SK-N-DZ (cell line): ENCODE results near the gene PROSER3. TPM values are rescaled to one million over a fixed set of nuclear protein-coding genes. Genes with fewer than 3 reads are reported as not detected.

Source experiments
- DNase-seq: peaks from one replicate; pipeline ENCODE4 v3.0.0-alpha.2; 2015; ENCODE audit warnings: low spot score
- polyA plus RNA-seq, 2 experiments: library from polyadenylated mRNA; depleted of rRNA; stranded (reverse); fragments of >200 nt; gene quantifications; 2 replicates each; pipeline ENCODE4 v1.2.3, GENCODE V29; 2014

The PROSER3 gene
- 1.2 and 3.7 TPM in 2 replicates for polyA plus RNA-seq (2014; cell fraction: cytosol; rRNA removed)
- polyA plus RNA-seq (2014; cell fraction: nucleus; rRNA removed) = 4.4 and 11.4 TPM in 2 replicates

DNA sequence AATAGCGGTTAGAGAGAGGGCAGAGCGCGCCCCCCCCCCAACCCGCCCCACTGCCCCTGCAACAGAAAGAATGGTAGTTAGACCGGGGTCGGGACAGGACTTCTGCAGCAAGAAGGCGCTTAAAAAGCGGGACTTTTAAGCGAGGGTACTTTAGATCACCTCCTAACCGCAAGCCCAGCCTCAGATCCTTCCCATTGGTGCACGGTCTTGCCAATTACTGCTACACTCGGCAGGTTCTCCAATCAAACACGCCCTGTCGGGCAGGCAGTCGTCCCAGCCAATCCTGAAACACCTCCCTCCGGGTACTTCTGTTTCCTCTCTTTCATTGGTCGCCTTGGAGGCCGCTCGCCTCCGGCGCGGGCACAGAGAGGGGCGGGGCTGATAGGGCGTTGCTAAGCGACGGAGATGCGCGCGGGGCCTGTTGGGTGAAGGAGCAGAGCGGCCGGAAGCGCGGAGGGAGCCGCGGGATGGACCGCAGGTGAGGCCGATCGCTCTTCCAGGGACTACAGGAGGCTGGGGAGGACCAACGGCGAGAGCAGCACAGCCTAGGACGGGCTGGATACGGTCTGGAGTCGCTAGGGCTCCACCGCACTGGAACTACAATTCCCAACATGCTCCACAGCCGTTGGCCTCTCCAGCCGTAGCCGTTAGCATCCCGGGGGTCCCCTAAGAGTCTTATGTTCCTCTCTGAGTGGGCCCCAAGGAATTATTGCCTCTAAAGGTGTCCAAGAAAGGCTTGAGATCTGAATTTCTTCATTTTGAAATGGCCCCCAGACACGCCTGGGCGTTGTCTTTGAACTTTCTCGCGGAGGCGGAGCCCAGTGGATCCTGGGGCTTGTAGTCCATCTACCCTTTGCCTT lies at the start of gene PROSER3:
Gene PROSER3, plus strand, starts transcription at position 428 of the 860 bp plus-strand sequence. Its CDS starts 40 bp downstream, at position 468.
- DNase-seq = peak; percentile 99

DNA sequence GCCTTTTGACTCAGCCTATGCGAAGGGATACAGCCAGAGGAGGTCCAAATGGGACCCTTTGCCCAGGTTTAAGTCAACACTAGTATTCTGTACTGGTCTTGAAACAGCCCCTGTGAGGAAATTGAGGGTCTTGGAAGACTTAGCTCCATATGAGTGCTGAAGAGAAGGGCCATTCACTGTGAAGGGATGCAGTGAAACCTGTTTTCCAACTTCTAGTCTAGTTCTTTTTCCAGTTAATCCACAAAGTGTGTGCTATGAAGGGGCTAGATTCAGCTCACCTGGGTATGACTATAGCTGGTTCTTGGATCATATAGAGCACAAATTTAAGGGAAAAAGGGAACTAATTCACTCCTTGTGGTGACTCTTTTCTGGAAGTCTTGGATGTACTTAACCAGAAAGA lies 49.6 kb upstream of the PROSER3 start:
- no peak for DNase-seq

DNA sequence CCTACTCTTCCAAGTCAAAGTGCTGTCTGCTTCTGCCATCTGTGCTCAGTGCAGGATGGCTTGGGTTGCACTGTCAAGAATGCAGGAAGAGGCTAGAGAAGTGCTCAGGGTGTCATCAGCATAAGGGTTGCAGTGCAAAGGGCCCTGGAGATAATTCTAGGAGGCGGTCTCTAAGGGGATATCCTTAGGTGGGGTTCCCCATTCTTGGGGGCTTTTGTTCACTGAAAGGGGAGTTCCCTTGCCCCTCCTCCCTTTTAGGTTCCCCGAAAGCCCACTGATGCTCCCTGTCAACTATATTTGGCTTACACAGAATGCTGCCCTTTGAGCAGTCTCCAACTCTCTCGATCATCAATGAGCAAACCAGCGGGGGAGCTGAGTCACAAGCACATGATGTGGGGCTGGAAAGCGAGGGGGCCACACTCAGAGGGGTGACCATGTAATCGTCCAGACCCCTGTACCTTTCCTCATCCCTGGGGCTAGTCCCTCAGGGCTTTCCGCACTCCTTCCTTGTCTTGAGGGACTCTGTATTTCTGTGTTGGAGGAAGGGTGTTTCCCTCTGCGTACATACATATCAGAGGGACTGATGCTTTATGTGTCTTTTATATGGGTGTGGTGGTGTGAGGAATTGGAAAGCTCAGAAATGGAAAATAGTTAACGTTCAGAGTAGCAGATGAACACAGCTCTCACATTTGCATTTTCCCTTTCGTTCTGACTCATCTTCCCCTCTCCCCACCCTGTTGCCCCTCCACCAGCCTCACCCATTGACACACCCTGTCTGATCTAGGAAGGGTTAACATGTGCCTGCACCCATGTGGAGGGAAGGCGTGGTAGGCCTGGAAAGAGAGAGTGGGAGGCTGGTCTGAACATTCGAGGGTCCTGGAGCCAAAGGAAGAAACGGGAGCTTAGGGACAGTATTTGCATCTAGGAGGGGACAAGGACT lies 46.9 kb upstream of the PROSER3 start:
- no peak for DNase-seq

DNA sequence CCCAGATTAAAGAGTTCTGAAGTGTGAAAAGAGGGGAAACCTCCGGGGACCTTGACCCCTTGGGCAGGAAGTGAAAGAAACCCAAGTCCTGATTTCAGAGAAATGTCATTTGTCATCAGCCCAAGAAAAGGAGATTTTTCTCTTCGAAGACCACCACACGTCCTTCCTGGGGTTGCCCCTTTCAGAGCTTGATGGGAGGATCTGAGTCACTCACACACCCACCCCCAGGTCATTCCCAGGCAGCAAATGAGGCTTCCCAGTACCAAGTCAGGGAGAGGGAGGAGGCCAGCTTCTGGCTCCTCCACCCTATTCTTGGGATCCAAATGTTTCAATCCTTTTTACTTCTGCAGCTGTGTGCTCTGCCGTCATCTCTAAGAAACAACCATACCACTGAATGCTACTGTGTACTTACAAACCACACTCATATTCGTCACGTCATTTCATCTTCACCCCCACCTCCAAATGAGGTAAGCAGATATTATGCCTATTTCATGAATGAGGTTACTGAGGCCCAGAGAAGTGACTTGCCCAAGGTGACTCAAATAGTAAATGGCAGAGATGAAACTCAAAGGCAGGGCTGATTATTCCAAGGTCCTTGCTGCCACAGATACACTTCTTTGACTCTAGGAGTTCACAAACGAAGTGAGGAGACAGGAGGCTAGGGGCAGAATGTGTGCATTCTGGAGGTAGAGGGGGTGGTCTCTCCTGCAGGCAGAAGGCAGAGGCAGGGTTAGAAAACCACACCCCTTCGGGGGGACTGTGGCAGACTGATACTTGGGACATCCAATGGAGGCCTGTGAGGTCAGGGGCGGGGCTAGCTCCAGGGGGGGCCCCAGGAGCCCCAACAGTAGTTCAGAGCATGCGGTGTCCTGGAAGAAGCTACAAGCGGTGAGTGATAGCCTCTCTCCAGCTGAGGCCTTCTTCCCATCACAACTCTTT lies 45.1 kb upstream of the PROSER3 start:
- no peak for DNase-seq

DNA sequence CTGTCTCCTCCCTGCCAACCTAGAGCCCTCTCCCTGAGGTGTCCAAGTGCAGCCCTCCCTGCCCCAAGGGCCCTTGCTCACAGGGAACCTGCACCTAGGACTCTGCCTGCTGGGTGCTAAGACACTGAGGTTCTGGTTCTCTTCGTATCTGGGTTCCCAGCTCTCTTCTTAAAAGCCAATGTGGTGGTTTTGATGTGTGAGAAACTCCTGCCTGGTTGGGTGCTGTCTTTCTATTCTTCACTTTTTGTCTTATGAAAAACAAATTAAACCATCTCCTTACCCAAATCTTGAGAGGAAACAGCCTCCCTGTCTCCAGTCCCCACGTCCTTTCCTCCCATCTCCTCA lies 44.5 kb upstream of the PROSER3 start:
- DNase-seq = no peak

DNA sequence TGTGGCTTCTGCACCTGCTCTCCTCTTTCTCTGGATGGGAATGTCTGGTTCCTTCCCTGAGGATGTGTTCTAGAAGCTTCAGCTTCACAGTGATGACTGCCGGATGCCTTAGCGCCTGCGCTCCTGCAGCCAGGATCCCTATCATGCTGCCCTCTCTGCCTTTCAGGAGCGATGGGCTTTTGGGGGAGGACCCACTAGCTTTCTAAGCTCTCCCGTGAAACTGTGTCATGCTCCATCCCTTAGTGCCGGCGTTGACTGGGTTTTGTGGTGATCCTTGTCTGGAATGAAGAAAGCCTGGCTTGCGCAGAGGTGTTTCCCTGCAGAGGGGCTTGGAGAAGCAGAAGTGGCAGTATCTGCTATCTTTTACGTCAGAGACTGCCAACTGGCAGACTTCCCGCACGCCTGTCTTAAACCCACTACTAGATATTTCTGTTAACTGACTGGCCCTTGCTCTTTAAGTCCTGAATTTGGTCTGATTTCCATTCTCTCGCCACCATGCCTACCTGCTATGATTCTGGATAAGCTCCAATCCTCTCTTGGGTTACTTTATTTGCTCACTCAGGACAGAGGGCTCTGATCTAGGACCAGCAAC lies 44.0 kb upstream of the PROSER3 start:
- no peak for DNase-seq

DNA sequence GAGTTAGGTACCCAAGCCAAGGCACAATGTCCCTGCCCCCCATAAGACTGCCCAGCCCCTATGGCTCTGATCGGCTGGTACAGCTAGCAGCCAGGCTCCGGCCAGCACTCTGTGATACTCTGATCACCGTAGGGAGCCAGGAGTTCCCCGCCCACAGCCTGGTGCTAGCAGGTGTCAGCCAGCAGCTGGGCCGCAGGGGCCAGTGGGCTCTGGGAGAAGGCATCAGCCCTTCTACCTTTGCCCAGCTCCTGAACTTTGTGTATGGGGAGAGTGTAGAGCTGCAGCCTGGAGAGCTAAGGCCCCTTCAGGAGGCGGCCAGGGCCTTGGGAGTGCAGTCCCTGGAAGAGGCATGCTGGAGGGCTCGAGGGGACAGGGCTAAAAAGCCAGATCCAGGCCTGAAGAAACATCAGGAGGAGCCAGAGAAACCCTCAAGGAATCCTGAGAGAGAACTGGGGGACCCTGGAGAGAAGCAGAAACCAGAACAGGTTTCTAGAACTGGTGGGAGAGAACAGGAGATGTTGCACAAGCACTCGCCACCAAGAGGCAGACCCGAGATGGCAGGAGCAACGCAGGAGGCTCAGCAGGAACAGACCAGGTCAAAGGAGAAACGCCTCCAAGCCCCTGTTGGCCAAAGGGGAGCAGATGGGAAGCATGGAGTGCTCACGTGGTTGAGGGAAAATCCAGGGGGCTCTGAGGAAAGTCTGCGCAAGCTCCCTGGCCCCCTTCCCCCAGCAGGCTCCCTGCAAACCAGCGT lies 43.2 kb upstream of the PROSER3 start:
- no peak for DNase-seq

DNA sequence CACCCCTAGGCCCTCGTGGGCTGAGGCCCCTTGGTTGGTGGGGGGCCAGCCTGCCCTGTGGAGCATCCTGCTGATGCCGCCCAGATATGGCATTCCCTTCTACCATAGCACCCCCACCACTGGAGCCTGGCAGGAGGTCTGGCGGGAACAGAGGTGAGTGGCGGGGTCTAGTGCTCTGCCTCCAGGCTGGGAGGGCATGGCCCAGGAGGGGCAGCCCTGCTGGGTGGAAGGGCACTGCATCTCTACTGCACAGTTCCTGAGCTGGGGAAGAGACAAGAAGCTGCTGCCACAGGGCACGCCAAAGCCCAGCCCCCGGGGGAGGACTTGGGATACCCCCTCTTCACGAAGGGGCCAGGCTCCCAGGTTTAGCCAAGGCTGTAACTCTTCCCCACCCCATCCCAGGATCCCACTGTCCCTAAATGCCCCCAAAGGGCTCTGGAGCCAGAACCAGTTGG lies 42.6 kb upstream of the PROSER3 start:
- no peak for DNase-seq

DNA sequence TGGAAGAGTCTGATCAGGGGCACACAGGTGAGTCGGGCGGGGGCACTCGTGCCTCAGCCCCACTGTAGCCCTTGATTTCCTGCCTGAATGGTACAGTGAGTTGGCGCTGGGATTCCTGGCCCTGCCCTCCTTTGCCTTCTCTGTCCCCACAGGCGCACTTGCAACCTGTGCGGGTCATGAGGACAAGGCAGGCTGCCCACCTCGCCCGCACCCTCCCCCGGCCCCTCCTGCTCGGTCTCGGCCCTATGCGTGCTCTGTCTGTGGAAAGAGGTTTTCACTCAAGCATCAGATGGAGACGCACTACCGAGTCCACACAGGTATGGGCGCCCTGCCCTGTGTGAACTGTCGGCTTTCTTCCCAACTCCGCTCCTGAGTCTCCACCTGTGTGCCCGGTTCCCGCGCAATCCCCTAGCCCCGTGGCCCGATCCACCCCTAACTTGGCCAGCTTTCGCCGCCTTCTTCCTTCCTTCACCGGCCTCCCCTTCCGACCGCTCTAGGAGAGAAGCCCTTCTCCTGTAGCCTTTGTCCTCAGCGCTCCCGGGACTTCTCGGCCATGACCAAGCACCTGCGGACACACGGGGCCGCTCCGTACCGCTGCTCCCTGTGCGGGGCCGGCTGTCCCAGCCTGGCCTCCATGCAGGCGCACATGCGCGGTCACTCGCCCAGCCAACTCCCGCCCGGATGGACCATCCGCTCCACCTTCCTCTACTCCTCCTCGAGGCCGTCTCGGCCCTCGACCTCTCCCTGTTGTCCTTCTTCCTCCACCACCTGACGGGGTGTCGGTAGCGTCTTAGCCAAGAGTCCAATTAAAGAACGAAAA lies 41.8 kb upstream of the PROSER3 start:
- no peak for DNase-seq

DNA sequence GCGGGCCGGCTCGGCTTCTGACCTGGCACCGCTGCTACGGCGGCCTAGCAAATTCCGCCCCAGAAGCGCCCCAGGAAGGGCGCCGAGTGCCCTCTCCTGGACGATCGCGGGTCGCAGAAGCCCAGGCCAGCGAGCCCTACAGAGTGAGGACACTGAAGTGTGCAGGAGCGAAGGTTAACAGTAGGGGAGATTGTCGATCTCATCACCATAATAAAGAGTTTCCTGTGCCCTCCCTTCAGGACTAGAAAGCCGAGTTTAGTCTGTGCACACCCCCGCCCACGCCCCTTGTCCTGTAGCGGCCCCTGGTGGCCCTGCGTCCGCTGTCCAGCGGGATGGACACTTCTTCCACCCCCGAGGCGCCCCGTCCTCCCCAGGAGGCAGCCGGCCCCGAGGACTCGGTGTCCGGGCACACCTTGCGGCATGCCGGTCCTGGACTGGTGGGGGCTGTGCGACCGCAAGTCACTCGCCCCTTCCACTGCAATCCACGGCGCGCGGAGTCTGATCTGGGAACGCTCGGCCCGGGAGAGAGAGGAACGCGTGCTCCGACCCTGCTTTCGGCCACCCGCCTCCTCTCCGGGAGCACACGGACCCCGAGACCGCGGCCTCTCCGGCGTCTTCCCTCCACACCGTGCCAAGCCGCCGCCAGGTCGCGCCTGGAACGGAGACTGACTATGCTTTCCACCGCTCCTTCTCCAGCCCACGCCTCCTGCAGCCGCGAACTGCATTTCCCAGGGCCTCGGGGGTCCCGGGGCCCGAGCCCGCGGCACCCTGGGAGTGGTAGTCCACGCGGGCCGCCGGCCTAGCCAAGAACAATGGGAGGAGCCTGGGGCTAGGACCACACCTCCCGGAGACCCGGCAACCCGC lies 40.9 kb upstream of the PROSER3 start:
- DNase-seq = peak; percentile 94

DNA sequence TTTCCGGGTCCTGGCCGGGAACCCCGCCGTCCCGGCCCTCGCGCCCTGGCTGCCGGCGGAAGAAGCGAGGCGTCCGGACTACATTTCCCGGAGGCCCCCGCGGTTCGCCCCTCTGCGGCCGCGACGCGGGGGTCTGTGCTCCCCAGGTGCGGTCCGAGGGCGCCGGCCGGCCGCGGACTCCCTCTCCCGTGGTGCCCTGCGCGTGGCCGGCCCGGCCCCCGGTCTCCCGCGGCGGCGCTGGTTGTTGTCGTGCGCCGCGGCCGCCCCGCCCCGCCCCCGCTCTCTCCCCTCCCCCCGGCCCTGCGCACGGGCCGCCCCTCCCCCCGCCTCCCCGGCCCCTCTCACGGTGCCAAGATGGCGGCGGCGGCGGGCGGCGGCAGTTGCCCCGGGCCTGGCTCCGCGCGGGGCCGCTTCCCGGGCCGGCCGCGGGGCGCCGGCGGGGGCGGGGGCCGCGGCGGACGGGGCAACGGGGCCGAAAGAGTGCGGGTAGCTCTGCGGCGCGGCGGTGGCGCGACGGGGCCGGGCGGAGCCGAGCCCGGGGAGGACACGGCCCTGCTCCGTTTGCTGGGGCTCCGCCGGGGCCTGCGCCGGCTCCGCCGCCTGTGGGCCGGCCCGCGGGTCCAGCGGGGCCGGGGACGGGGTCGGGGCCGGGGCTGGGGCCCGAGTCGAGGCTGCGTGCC lies 40.2 kb upstream of the PROSER3 start, which contains the start of gene KMT2B:
Gene KMT2B, plus strand, starts transcription at position 339 of the 680 bp plus-strand sequence. Its CDS starts 16 bp downstream, at position 355.
- DNase-seq = no peak

DNA sequence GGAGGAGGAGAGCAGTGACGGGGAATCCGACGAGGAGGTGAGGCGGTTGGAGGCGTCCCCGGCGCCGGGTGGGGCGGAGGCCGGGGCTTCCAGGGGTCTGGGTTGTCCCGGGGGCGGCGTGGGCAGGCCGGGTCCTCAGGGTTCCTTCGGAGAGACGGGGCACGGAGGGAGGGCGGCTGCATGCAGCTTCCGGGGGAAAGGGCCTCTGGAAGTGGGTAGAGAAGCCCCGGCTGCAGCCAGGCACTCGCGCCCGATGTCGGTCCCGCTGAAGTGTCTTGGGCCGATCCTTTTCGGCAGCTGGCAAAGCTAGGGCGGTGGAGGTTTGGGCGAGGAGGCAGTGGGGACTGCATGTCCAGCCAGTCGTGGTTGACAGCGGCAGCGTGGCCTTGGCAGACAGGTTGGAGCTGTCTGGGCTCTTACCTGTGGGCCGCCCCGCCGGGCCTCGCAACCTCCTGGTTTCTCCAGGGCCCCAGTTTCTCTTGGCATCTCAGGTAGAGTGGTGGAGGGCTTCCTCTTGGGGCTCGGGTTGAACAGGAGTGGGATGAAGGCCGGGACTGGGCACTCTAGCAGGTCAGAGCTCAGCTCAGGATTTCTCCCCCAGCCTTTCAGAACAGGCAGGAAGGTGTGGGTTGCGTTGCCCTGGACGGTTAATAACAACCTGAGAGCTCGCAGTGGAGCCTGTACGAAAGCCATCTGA lies 39.5 kb upstream of the PROSER3 start:
- no peak for DNase-seq

DNA sequence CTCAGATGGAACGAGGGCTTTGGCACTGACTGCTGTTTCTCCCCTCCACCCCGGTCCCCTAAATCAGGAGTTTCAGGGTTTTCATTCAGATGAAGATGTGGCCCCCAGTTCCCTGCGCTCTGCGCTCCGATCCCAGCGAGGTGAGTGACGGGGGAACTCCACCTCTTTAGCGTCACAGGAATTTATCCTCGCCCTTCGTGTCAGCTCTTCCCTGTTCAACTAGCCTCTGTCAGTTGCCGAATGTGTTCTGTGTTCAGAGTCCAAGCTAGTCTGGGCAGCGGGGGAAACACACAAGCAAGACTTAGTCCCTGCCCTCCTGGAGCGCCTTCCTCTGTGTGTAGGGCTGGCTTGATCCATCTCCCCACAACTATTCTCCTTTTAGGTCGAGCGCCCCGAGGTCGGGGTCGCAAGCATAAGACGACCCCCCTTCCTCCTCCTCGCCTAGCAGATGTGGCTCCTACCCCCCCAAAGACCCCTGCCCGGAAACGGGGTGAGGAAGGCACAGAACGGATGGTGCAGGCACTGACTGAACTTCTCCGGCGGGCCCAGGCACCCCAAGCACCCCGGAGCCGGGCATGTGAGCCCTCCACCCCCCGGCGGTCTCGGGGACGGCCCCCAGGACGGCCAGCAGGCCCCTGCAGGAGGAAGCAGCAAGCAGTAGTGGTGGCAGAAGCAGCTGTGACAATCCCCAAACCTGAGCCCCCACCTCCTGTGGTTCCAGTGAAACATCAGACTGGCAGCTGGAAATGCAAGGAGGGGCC lies 38.4 kb upstream of the PROSER3 start:
- DNase-seq = no peak

DNA sequence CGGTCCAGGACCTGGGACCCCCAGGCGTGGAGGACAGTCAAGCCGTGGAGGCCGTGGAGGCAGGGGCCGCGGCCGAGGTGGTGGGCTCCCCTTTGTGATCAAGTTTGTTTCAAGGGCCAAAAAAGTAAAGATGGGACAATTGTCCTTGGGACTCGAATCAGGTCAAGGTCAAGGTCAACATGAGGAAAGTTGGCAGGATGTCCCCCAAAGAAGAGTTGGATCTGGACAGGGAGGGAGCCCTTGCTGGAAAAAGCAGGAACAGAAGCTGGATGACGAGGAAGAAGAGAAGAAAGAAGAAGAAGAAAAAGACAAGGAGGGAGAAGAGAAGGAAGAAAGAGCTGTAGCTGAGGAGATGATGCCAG lies 37.8 kb upstream of the PROSER3 start:
- DNase-seq = no peak

DNA sequence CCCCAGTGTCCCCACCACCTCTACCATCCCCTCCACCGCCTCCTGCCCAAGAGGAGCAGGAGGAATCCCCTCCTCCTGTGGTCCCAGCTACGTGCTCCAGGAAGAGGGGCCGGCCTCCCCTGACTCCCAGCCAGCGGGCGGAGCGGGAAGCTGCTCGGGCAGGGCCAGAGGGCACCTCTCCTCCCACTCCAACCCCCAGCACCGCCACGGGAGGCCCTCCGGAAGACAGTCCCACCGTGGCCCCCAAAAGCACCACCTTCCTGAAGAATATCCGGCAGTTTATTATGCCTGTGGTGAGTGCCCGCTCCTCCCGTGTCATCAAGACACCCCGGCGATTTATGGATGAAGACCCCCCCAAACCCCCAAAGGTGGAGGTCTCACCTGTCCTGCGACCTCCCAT lies 37.3 kb upstream of the PROSER3 start:
- DNase-seq = no peak

DNA sequence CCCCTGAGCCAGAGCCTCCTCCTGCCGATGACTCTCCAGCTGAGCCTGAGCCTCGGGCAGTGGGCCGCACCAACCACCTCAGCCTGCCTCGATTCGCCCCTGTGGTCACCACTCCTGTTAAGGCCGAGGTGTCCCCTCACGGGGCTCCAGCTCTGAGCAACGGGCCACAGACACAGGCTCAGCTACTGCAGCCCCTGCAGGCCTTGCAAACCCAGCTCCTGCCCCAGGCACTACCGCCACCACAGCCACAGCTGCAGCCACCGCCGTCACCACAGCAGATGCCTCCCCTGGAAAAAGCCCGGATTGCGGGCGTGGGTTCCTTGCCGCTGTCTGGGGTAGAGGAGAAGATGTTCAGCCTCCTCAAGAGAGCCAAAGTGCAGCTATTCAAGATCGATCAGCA lies 36.6 kb upstream of the PROSER3 start:
- DNase-seq = no peak
